ENCODE measurements around the gene SLIT3.

DNA sequence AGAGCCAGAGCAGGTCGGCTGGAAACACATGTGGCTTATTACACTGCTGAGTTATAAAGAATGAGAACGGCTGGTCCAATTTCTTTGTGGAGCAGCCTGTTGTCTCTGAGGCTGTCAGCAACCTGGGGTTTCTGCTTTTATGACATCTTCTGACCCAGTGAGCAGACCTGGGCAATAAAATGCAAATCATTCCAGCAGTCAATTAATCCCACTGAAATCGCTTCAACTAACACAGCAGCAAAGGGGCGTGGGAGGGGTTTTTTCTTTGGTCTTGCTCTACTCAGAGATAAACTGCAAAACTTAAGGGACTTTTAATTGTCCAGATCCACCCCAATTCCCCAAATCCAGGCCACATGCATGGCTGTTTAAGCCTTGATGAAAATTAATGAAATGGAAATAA, 215.7 kb downstream of the SLIT3 start:
- TF ChIP-seq ZNF384 (IDR thresholded peaks at IDR 0.05; ENCODE audit: borderline replicate concordance, low read depth, low read length), result no peak
- no peak for TF ChIP-seq CHD1 (IDR thresholded peaks at IDR 0.05; ENCODE audit: low read depth, low read length)
- TF ChIP-seq SIX5 (IDR thresholded peaks at IDR 0.05; ENCODE audit: low read depth, low read length, severe bottlenecking), result no peak
- TF ChIP-seq KDM1A (IDR thresholded peaks at IDR 0.05; ENCODE audit: borderline replicate concordance), result no peak
